ENCODE measurements around the gene STAT4. TPM values are rescaled to one million over a fixed set of nuclear protein-coding genes. Genes with fewer than 3 reads are reported as not detected.

Gene STAT4
- total RNA-seq, 1 donor from 2014 or later, result 2.6 TPM

DNA sequence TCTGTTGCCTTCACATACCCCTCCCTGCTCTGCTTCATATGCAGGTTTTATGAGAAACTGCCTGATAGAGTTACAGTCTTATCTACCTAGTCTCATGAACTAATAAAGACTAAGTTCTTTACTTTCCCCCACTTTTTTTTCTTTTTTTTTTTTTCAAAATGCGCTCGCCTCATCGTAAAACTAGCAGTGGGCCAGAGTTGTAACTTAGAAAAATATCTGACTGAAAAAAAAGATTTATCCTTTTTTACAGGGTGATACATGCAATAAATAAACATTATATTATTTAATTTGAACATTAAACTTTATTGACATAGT is 83.9 kb downstream of the STAT4 start:
- no peaks in the 10 kb centered on the region for H3K9me3 ChIP-seq (ENCODE audit: control insufficient read depth in 3 of 3, low read length in 3 of 3)
- no peaks in the 10 kb centered on the region for H3K36me3 ChIP-seq (ENCODE audit: control insufficient read depth in 3 of 3, insufficient read depth in 3 of 3, low read length in 3 of 3)
- H3K4me3 ChIP-seq (ENCODE audit: low read length in 3 of 3), result no peak overlapping the region
- no peaks in the 10 kb centered on the region for H3K4me1 ChIP-seq (ENCODE audit: control insufficient read depth in 3 of 3, insufficient read depth in 3 of 3, low read length in 3 of 3)
- H3K9ac ChIP-seq (ENCODE audit: low read depth in 1 of 3, low read length in 3 of 3), result no peak overlapping the region
- H3K27ac ChIP-seq (ENCODE audit: low read depth, low read length), result no peak overlapping the region
- H3K27me3 ChIP-seq (ENCODE audit: control insufficient read depth in 3 of 3, insufficient read depth in 3 of 3, low read length in 3 of 3), result peaks cover 0 to 2% (median 0%) of the 10 kb centered on the region in 3 donors

DNA sequence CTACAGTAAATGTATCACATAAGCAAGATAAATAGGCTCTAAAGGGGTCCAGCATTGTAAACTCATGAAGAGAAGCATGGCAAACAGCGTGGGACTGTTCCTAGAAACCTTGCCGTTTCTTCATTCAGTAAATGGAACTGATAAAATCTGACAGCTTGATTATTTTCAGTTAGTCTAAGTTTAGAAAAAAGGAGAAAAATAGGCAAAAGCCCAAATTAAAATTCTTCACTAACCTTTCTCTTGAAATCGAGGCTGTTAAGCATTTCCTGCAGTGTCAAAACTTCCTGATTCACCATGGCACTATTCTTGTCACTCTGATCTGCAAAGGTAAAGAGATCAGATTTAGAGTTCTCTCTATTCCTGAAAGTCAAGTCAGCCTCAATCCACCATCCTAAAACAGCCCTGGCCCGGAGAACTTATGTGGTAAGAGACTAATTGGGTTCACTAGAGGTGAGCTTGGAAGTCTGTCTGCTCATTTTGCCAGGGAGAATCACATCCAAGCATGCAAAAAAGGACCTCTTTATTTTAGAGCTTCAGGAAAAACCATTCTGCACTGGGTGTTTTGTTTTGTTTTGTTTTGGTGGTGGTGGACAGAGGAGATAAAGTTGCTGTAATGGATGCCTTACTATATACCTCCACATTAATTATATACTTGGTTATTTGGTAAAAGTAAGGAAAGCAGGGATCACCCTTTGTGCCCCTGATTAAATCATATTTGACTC is 84.4 kb downstream of the STAT4 start:
- peaks cover 0 to 2% (median 0%) of the 10 kb centered on the region in 3 donors for H3K27me3 ChIP-seq (ENCODE audit: control insufficient read depth in 3 of 3, insufficient read depth in 3 of 3, low read length in 3 of 3)
- H3K4me1 ChIP-seq (ENCODE audit: control insufficient read depth in 3 of 3, insufficient read depth in 3 of 3, low read length in 3 of 3), result no peaks in the 10 kb centered on the region
- H3K27ac ChIP-seq (ENCODE audit: low read depth, low read length), result no peak overlapping the region
- no peak overlapping the region for H3K4me3 ChIP-seq (ENCODE audit: low read length in 3 of 3)
- no peak overlapping the region for H3K9ac ChIP-seq (ENCODE audit: low read depth in 1 of 3, low read length in 3 of 3)
- H3K36me3 ChIP-seq (ENCODE audit: control insufficient read depth in 3 of 3, insufficient read depth in 3 of 3, low read length in 3 of 3), result no peaks in the 10 kb centered on the region
- no peaks in the 10 kb centered on the region for H3K9me3 ChIP-seq (ENCODE audit: control insufficient read depth in 3 of 3, low read length in 3 of 3)

DNA sequence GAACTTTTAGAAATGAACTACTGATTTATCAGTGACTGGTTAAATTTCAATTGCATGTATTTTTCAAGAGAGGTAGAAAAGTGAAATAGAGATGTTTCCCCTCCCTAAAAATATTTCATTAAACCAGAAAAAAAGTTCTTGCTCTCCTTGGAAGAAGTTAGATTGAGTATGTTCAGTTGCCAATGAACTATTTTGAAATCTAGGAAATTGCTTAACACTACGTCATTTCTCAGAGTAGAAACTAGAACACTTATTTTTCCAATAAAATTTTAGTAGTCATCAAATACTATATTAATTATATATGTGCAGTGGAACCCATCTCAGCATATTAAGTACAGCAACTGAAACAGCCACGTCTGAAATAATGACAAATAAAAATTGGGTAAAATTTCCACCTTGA is 85.0 kb downstream of the STAT4 start:
- H3K4me1 ChIP-seq (ENCODE audit: control insufficient read depth in 3 of 3, insufficient read depth in 3 of 3, low read length in 3 of 3), result no peaks in the 10 kb centered on the region
- H3K4me3 ChIP-seq (ENCODE audit: low read length in 3 of 3), result no peak overlapping the region
- H3K27me3 ChIP-seq (ENCODE audit: control insufficient read depth in 3 of 3, insufficient read depth in 3 of 3, low read length in 3 of 3), result peaks cover 0 to under 1% (median 0%) of the 10 kb centered on the region in 3 donors
- peak overlapping the region in 1 of 3 donors; percentile 22 for H3K9ac ChIP-seq (ENCODE audit: low read depth in 1 of 3, low read length in 3 of 3)
- no peaks in the 10 kb centered on the region for H3K9me3 ChIP-seq (ENCODE audit: control insufficient read depth in 3 of 3, low read length in 3 of 3)
- H3K36me3 ChIP-seq (ENCODE audit: control insufficient read depth in 3 of 3, insufficient read depth in 3 of 3, low read length in 3 of 3), result no peaks in the 10 kb centered on the region
- no peak overlapping the region for H3K27ac ChIP-seq (ENCODE audit: low read depth, low read length)

DNA sequence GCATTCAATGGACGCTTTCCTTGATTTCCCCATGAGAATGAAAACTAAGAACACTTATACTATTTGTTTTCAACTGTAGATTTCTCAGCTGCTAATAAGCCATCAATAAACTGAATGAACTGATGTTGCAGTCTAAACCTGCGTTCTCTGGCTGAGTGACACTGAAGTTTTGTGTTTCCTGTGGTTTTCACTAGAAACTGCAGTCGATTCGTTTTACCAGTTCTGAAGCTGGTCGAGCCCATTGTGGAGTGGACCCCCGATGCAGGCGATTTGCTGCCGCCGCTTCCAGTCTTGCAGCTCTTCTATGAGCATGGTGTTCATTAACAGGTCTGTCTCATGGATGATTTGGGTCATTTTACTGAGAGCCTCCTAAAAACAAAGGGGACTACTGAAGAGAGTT is 86.2 kb downstream of the STAT4 start:
- Histone ChIP-seq H3K4me3 (ENCODE audit: low read length in 3 of 3) (no peak overlapping the region), H3K9me3 (ENCODE audit: control insufficient read depth in 3 of 3, low read length in 3 of 3) (no peaks in the 10 kb centered on the region), H3K27ac (ENCODE audit: low read depth, low read length) (no peak overlapping the region), H3K4me1 (ENCODE audit: control insufficient read depth in 3 of 3, insufficient read depth in 3 of 3, low read length in 3 of 3) (no peaks in the 10 kb centered on the region), H3K27me3 (ENCODE audit: control insufficient read depth in 3 of 3, insufficient read depth in 3 of 3, low read length in 3 of 3) (no peaks in the 10 kb centered on the region), H3K36me3 (ENCODE audit: control insufficient read depth in 3 of 3, insufficient read depth in 3 of 3, low read length in 3 of 3) (no peaks in the 10 kb centered on the region), H3K9ac (ENCODE audit: low read depth in 1 of 3, low read length in 3 of 3) (no peak overlapping the region)

DNA sequence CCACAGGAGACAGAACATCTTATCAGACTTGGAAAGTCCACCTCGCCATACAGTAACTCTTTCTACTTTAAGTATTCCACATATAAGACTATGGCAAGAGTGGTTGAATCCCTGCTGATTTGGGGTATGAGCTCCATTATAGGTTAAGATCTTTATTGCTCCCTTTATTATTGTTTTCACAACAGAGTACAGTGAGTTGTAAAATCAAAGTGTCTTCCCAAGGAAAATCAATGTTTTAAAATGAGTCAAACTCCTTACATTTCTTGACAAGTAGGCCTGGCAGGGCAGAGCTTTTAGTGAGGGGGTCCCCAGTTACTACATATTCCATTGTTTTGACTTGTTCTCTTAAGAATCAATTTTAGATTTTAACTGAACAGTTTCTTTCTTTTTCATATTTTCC is 87.2 kb downstream of the STAT4 start:
- Histone ChIP-seq H3K4me1 (ENCODE audit: control insufficient read depth in 3 of 3, insufficient read depth in 3 of 3, low read length in 3 of 3) (no peaks in the 10 kb centered on the region), H3K9ac (ENCODE audit: low read depth in 1 of 3, low read length in 3 of 3) (no peak overlapping the region), H3K4me3 (ENCODE audit: low read length in 3 of 3) (no peak overlapping the region), H3K36me3 (ENCODE audit: control insufficient read depth in 3 of 3, insufficient read depth in 3 of 3, low read length in 3 of 3) (no peaks in the 10 kb centered on the region), H3K27ac (ENCODE audit: low read depth, low read length) (no peak overlapping the region), H3K9me3 (ENCODE audit: control insufficient read depth in 3 of 3, low read length in 3 of 3) (no peaks in the 10 kb centered on the region), H3K27me3 (ENCODE audit: control insufficient read depth in 3 of 3, insufficient read depth in 3 of 3, low read length in 3 of 3) (no peaks in the 10 kb centered on the region)

DNA sequence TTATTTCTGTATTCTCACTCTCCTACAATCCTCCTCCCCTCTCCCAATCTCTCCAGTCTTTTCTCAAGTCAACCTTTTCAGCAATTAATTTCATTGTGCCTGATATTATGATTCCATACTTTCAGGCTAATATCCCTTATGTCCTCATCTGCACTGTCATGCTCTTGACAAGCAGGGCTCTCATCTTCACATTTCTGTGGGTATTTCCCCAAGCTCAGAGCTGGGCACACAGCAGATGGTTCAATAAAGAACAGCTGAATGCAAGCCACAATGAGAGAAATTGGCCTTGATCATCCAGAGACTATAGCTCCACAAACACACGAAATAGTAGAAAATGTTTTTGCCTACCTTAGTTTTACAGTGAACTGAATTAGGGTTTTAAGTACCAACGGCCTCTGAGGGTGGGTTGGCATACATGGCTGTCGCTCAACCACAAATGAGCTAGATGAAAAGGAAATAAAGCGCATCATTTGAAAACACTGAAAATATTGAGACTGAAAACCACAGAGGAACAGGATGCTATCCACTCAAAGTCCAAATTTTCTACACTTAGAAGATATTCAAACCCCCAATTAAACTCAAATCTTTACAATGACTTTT is 89.3 kb downstream of the STAT4 start:
- no peaks in the 10 kb centered on the region for H3K4me1 ChIP-seq (ENCODE audit: control insufficient read depth in 3 of 3, insufficient read depth in 3 of 3, low read length in 3 of 3)
- H3K27me3 ChIP-seq (ENCODE audit: control insufficient read depth in 3 of 3, insufficient read depth in 3 of 3, low read length in 3 of 3), result no peaks in the 10 kb centered on the region
- H3K27ac ChIP-seq (ENCODE audit: low read depth, low read length), result no peak overlapping the region
- H3K9me3 ChIP-seq (ENCODE audit: control insufficient read depth in 3 of 3, low read length in 3 of 3), result no peaks in the 10 kb centered on the region
- no peak overlapping the region for H3K4me3 ChIP-seq (ENCODE audit: low read length in 3 of 3)
- H3K36me3 ChIP-seq (ENCODE audit: control insufficient read depth in 3 of 3, insufficient read depth in 3 of 3, low read length in 3 of 3), result no peaks in the 10 kb centered on the region
- H3K9ac ChIP-seq (ENCODE audit: low read depth in 1 of 3, low read length in 3 of 3), result no peak overlapping the region

DNA sequence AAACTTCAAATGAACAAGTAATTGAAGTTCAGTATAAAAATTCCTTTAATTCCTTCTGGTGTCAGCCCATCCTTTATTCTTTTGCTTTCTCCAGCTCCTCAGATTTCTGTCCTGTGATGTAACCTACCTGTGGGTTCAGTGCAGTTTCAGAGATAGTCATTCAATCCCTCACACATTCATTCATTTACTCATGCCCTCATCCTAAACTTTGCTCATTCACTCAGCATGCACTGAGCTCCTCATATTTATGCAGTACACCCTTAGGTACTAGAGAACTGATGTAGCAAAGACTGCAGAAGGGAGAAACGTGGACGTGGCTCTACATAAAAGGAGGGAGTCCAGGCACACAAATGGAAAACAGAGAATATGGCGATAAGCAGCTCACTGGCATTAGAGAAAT is 91.5 kb downstream of the STAT4 start:
- Histone ChIP-seq H3K4me1 (ENCODE audit: control insufficient read depth in 3 of 3, insufficient read depth in 3 of 3, low read length in 3 of 3) (no peaks in the 10 kb centered on the region), H3K4me3 (ENCODE audit: low read length in 3 of 3) (no peak overlapping the region), H3K9me3 (ENCODE audit: control insufficient read depth in 3 of 3, low read length in 3 of 3) (no peaks in the 10 kb centered on the region), H3K36me3 (ENCODE audit: control insufficient read depth in 3 of 3, insufficient read depth in 3 of 3, low read length in 3 of 3) (no peaks in the 10 kb centered on the region), H3K27ac (ENCODE audit: low read depth, low read length) (no peak overlapping the region), H3K27me3 (ENCODE audit: control insufficient read depth in 3 of 3, insufficient read depth in 3 of 3, low read length in 3 of 3) (no peaks in the 10 kb centered on the region), H3K9ac (ENCODE audit: low read depth in 1 of 3, low read length in 3 of 3) (no peak overlapping the region)

DNA sequence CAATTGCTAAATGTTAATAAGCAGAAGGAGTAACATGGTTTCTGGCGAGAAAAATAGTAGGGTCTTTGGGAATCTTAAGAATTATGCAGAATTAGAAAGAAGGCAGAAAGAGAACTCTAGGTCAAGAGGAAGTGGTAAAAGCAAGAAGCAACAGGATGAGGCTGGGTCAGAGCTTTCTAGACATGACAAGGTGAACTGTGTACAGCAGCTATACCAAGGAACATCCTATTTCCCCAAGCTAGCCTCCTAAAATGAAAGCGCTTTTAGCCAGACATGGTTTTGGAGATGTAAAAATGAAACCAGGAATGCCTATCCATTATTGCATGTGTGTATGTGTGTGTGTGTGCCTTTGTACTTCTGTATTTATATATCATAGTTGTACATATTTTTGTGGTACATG is 94.6 kb downstream of the STAT4 start:
- H3K27ac ChIP-seq (ENCODE audit: low read depth, low read length), result no peak overlapping the region

DNA sequence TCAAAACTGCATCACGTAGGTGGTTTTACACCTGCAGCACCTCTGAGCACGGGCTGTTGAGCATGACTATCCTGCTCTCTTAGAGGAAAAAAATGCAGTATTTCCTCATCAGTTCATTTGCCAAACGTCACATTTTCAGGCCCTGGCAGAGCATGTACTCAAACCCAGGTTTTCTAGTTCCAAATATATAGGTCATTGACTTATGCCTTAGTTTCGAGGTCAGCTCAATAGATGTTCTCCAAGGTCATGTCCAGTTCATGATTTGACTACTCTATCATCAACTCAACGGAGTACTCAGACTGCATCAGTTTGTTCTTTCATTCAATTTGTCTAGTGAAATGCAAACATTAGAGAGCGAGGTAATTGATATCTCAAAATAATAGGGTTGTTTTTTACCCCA is 97.5 kb downstream of the STAT4 start:
- no peak overlapping the region for H3K27ac ChIP-seq (ENCODE audit: low read depth, low read length)
- H3K4me3 ChIP-seq (ENCODE audit: low read length in 3 of 3), result no peak overlapping the region
- no peaks in the 10 kb centered on the region for H3K27me3 ChIP-seq (ENCODE audit: control insufficient read depth in 3 of 3, insufficient read depth in 3 of 3, low read length in 3 of 3)
- no peak overlapping the region for H3K9ac ChIP-seq (ENCODE audit: low read depth in 1 of 3, low read length in 3 of 3)
- H3K9me3 ChIP-seq (ENCODE audit: control insufficient read depth in 3 of 3, low read length in 3 of 3), result no peaks in the 10 kb centered on the region
- H3K4me1 ChIP-seq (ENCODE audit: control insufficient read depth in 3 of 3, insufficient read depth in 3 of 3, low read length in 3 of 3), result peaks cover 0 to 3% (median 0%) of the 10 kb centered on the region in 3 donors
- no peaks in the 10 kb centered on the region for H3K36me3 ChIP-seq (ENCODE audit: control insufficient read depth in 3 of 3, insufficient read depth in 3 of 3, low read length in 3 of 3)

More for the DNA sequence above, 94.6 kb downstream of the STAT4 start:
- H3K9me3 ChIP-seq (ENCODE audit: control insufficient read depth in 3 of 3, low read length in 3 of 3), result no peaks in the 10 kb centered on the region
- H3K27me3 ChIP-seq (ENCODE audit: control insufficient read depth in 3 of 3, insufficient read depth in 3 of 3, low read length in 3 of 3), result no peaks in the 10 kb centered on the region
- no peaks in the 10 kb centered on the region for H3K4me1 ChIP-seq (ENCODE audit: control insufficient read depth in 3 of 3, insufficient read depth in 3 of 3, low read length in 3 of 3)
- H3K4me3 ChIP-seq (ENCODE audit: low read length in 3 of 3), result no peak overlapping the region
- H3K9ac ChIP-seq (ENCODE audit: low read depth in 1 of 3, low read length in 3 of 3), result no peak overlapping the region
- H3K36me3 ChIP-seq (ENCODE audit: control insufficient read depth in 3 of 3, insufficient read depth in 3 of 3, low read length in 3 of 3), result no peaks in the 10 kb centered on the region

DNA sequence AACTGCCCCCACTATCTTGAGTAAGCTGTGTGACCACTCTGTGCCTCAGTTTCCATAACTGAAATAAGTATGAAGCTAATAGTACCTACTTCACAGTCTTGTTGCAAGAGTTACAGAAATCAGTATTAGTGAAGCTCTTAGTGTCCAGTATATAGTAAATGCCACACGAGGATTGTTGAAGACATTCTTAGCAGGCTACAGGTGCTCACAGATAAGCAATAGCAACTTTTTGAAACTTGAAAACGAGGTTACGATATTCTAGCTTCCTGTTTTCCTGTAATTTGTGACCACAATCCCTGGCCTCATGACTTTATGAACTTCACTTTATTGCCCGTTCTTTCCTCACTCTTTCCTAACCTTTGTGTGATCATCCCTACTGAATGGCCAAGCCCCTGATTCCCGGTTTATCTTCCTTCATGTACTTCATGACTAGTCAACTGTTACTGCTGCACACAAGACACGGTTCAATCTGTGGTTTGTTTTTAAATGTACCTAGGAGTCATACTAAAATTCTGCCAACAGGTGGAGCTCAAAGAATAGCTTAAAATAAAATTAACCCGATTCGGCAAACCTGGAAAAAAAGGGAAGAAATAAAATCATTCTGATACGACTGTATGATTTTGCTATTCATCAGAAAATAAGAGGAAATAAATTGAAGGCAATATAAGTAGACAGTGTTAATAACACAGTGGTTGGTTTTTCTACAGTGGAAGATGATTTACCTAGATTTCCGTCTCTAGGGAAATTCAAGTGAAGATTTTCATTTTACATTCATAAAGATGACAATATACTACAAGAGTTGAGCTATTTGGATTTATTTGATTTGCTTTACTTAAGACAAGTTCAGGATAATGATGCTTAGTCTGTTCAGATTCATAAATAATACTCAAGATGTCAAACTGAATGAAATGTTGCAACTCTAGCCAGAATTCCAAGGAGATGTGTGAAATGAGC is 98.7 kb downstream of the STAT4 start:
- Histone ChIP-seq H3K9ac (ENCODE audit: low read depth in 1 of 3, low read length in 3 of 3) (no peak overlapping the region), H3K4me1 (ENCODE audit: control insufficient read depth in 3 of 3, insufficient read depth in 3 of 3, low read length in 3 of 3) (peaks cover 0 to 3% (median 0%) of the 10 kb centered on the region in 3 donors), H3K36me3 (ENCODE audit: control insufficient read depth in 3 of 3, insufficient read depth in 3 of 3, low read length in 3 of 3) (no peaks in the 10 kb centered on the region), H3K4me3 (ENCODE audit: low read length in 3 of 3) (no peak overlapping the region), H3K27ac (ENCODE audit: low read depth, low read length) (no peak overlapping the region), H3K27me3 (ENCODE audit: control insufficient read depth in 3 of 3, insufficient read depth in 3 of 3, low read length in 3 of 3) (no peaks in the 10 kb centered on the region), H3K9me3 (ENCODE audit: control insufficient read depth in 3 of 3, low read length in 3 of 3) (no peaks in the 10 kb centered on the region)

All from skeletal muscle tissue (tissue), 4 donors.